Ovary (tissue), 3 donors: ENCODE data around the gene CEP85L.

Source experiments
- CTCF ChIP-seq, 3 donors: fragments of 450-650 bp in 2 of 3; fragments of 200-600 bp in 1 of 3; IDR thresholded peaks; one replicate each; pipeline versions ENCODE4 v1.5.1 to v1.8.0; 2016 to 2022; ENCODE audit warnings: antibody characterized with exemption in 3 of 3, mild to moderate bottlenecking in 1 of 3
- EP300 ChIP-seq: sonication (generic); formaldehyde crosslinking; IDR thresholded peaks from one replicate; pipeline ENCODE4 v1.6.1; 2017; ENCODE audit warnings: antibody characterized with exemption
- POLR2A ChIP-seq: fragments of 450-650 bp; IDR thresholded peaks from one replicate; pipeline ENCODE4 v1.6.1; 2017; ENCODE audit warnings: antibody characterized with exemption, mild to moderate bottlenecking, moderate library complexity
- donor health status: DM: no; HTN: no; CAD: no.

GRCh38 chr6:118668761-118669385 is 17.5 kb upstream of the CEP85L start:
- TF ChIP-seq CTCF (IDR thresholded peaks at IDR 0.05) (no peak), POLR2A (no peak), EP300 (no peak)
